PFSK-1 (cell line): Measurements from ENCODE around the gene TCF23.

Experiments used
- FOXP2 ChIP-seq: optimal IDR thresholded peaks from 2 replicates; pipeline ENCODE3; 2011; ENCODE audit warnings: borderline replicate concordance, control low read depth, inconsistent platforms; ENCODE audit not compliant: insufficient read depth; ENCODE audit errors: extremely low read length, extremely low read depth
- POLR2AphosphoS5 ChIP-seq: IDR thresholded peaks from 2 replicates; pipeline ENCODE4 v1.6.1; 2012; ENCODE audit warnings: low read depth, mild to moderate bottlenecking, control low read depth, low read length, moderate library complexity
- REST ChIP-seq, 2 experiments: IDR thresholded peaks; 2 replicates each; pipeline versions ENCODE4 v1.6.1 to v1.8.0; 2011 to 2012; ENCODE audit warnings: low read depth in 2 of 2, low read length in 2 of 2, control low read depth in 1 of 2, inconsistent platforms in 1 of 2, mild to moderate bottlenecking in 1 of 2, moderate library complexity in 1 of 2; ENCODE audit not compliant: insufficient read depth in 1 of 2
- SIN3A ChIP-seq: IDR thresholded peaks from 2 replicates; pipeline ENCODE4 v1.6.1; 2012; ENCODE audit warnings: mild to moderate bottlenecking, low read length, moderate library complexity, borderline replicate concordance; ENCODE audit not compliant: insufficient read depth
- TAF1 ChIP-seq: IDR thresholded peaks from 2 replicates; pipeline ENCODE4 v1.6.1; 2012; ENCODE audit warnings: low read length, control low read depth, borderline replicate concordance; ENCODE audit not compliant: insufficient read depth

- no peak for TF ChIP-seq POLR2AphosphoS5
- TF ChIP-seq TAF1: no peak
- TF ChIP-seq SIN3A: no peak
- no peak for TF ChIP-seq REST (IDR thresholded peaks at IDR 0.05; ENCODE audit: insufficient read depth in 1 of 2, low read depth in 2 of 2, low read length in 2 of 2)
- TF ChIP-seq FOXP2: no peak
Observed at GRCh38 chr2:27152796-27153464, 4.1 kb downstream of the TCF23 start.
